IMR-90 (cell line): Measurements from ENCODE around the gene NCKAP5. TPM values are rescaled to one million over a fixed set of nuclear protein-coding genes. Genes with fewer than 3 reads are reported as not detected.

Experiments used
- ATAC-seq: fragments of 200-7000 bp; cut with Tn5 transposase; 2 replicates; pipeline ENCODE4 v1.9.1; 2020; ENCODE audit warnings: low read depth, mild to moderate bottlenecking, moderate library complexity
- BruUV-seq: library from RNA; stranded (reverse); fragments of 400-500 nt; replicated peaks from 2 replicates; lab custom pipeline; 2021; lab: Mats Ljungman, UMichigan
- CTCF ChIA-PET: fragments of 300-600 bp; formaldehyde crosslinking; extraction: SDS; loops from one replicate; lab custom pipeline; 2021; ENCODE audit warnings: antibody characterized with exemption; lab: Yijun Ruan, JAX
- POLR2A ChIA-PET: fragments of 300-600 bp; sonication (Branson Sonifier 250); formaldehyde crosslinking; loops from one replicate; lab custom pipeline; 2022; ENCODE audit warnings: antibody characterized with exemption; ENCODE audit not compliant: unreplicated experiment; lab: Charles Lee
- DNase-seq: peaks from one replicate; pipeline ENCODE4 v3.0.0; 2013
- H2AFZ ChIP-seq: replicated peaks from 2 replicates; pipeline ENCODE3; 2013; ENCODE audit warnings: low read length, mild to moderate bottlenecking; ENCODE audit not compliant: poor library complexity
- H2AK5ac ChIP-seq: 2 replicates; pipeline ENCODE4 v1.6.1; 2013; ENCODE audit warnings: low read depth, low read length, inconsistent platforms
- H2AK9ac ChIP-seq: replicated peaks from 2 replicates; pipeline ENCODE3; 2013; ENCODE audit warnings: mild to moderate bottlenecking, low read depth, low read length, moderate library complexity; ENCODE audit not compliant: poor library complexity
- H2BK120ac ChIP-seq: 2 replicates; pipeline ENCODE4 v1.6.1; 2013; ENCODE audit warnings: low read depth, low read length, inconsistent platforms
- H2BK15ac ChIP-seq: 3 replicates; pipeline ENCODE4 v1.6.1; 2013; ENCODE audit warnings: low read depth, low read length, inconsistent platforms
- H2BK20ac ChIP-seq: 2 replicates; pipeline ENCODE4 v1.6.1; 2013; ENCODE audit warnings: low read depth, mild to moderate bottlenecking, inconsistent platforms, low read length, moderate library complexity
- H2BK5ac ChIP-seq: 2 replicates; pipeline ENCODE4 v1.6.1; 2013; ENCODE audit warnings: mild to moderate bottlenecking, low read depth, low read length, inconsistent platforms; ENCODE audit not compliant: poor library complexity, severe bottlenecking
- H3K14ac ChIP-seq: replicated peaks from 2 replicates; pipeline ENCODE4 v1.6.1; 2013; ENCODE audit warnings: low read depth, low read length, inconsistent platforms
- H3K18ac ChIP-seq: 2 replicates; pipeline ENCODE4 v1.6.1; 2013; ENCODE audit warnings: low read depth, low read length, control low read depth
- H3K23ac ChIP-seq: 2 replicates; pipeline ENCODE4 v1.6.1; 2013; ENCODE audit warnings: low read depth, low read length, inconsistent platforms
- H3K27ac ChIP-seq: 2 replicates; pipeline ENCODE4 v1.5.1; 2013; ENCODE audit warnings: mild to moderate bottlenecking, control low read depth, low read length; ENCODE audit not compliant: insufficient read depth
- H3K27me3 ChIP-seq: 2 replicates; pipeline ENCODE4 v1.6.1; 2013; ENCODE audit warnings: low read length; ENCODE audit not compliant: control insufficient read depth, insufficient read depth
- H3K36me3 ChIP-seq: 2 replicates; pipeline ENCODE4 v1.6.1; 2013; ENCODE audit warnings: low read length, mixed read lengths; ENCODE audit not compliant: control insufficient read depth, insufficient read depth
- H3K4ac ChIP-seq: 2 replicates; pipeline ENCODE4 v1.6.1; 2013; ENCODE audit warnings: low read depth, low read length, inconsistent platforms
- H3K4me1 ChIP-seq: 2 replicates; pipeline ENCODE4 v1.6.1; 2013; ENCODE audit warnings: low read length, mixed read lengths; ENCODE audit not compliant: control insufficient read depth, insufficient read depth
- H3K4me2 ChIP-seq: 2 replicates; pipeline ENCODE4 v1.6.1; 2013; ENCODE audit warnings: low read depth, mild to moderate bottlenecking, control low read depth, low read length, moderate library complexity
- H3K4me3 ChIP-seq: 2 replicates; pipeline ENCODE4 v1.5.1; 2013; ENCODE audit warnings: low read depth, mild to moderate bottlenecking, control low read depth, low read length, moderate library complexity; ENCODE audit not compliant: insufficient read depth
- H3K56ac ChIP-seq: 2 replicates; pipeline ENCODE4 v1.6.1; 2013; ENCODE audit warnings: low read length, inconsistent platforms; ENCODE audit not compliant: insufficient read depth; ENCODE audit errors: extremely low read depth
- H3K79me1 ChIP-seq, 2 experiments: 2 replicates each; pipeline ENCODE4 v1.6.1; 2013; ENCODE audit warnings: low read length in 2 of 2, inconsistent platforms in 1 of 2, low read depth in 1 of 2
- H3K9ac ChIP-seq: 2 replicates; pipeline ENCODE4 v1.6.1; 2013; ENCODE audit warnings: low read depth, low read length, control low read depth
- H3K9me1 ChIP-seq: 2 replicates; pipeline ENCODE4 v1.6.1; 2013; ENCODE audit warnings: low read length, inconsistent platforms; ENCODE audit not compliant: insufficient read depth
- H3K9me3 ChIP-seq: 2 replicates; pipeline ENCODE4 v1.6.1; 2013; ENCODE audit warnings: low read length; ENCODE audit not compliant: control insufficient read depth, insufficient read depth
- H4K20me1 ChIP-seq: 2 replicates; pipeline ENCODE4 v1.6.1; 2013; ENCODE audit warnings: low read length, inconsistent platforms; ENCODE audit not compliant: insufficient read depth
- H4K5ac ChIP-seq: 2 replicates; pipeline ENCODE4 v1.6.1; 2013; ENCODE audit warnings: mild to moderate bottlenecking, low read depth, low read length, control low read depth
- H4K8ac ChIP-seq, 2 experiments: 2 replicates each; pipeline ENCODE4 v1.6.1; 2013; ENCODE audit warnings: low read depth in 2 of 2, low read length in 2 of 2, control low read depth in 1 of 2, inconsistent platforms in 1 of 2
- H4K91ac ChIP-seq: 2 replicates; pipeline ENCODE4 v1.6.1; 2013; ENCODE audit warnings: low read depth, low read length, inconsistent platforms; ENCODE audit not compliant: insufficient read depth
- BHLHE40 ChIP-seq: fragments of 150-350 bp; IDR thresholded peaks from 2 replicates; pipeline ENCODE4 v1.6.1; 2016; ENCODE audit warnings: mild to moderate bottlenecking, low read depth, low read length
- CHD1 ChIP-seq: IDR thresholded peaks from 2 replicates; pipeline ENCODE4 v1.6.1; 2012; ENCODE audit warnings: low read depth, low read length, improper control_type of control experiment
- FOS ChIP-seq: fragments of 150-350 bp; IDR thresholded peaks from 2 replicates; pipeline ENCODE4 v1.6.1; 2016; ENCODE audit warnings: low read depth, low read length
- MAFK ChIP-seq: IDR thresholded peaks from 2 replicates; pipeline ENCODE4 v1.6.1; 2012; ENCODE audit warnings: low read depth, low read length, improper control_type of control experiment
- MAZ ChIP-seq: IDR thresholded peaks from 2 replicates; pipeline ENCODE4 v1.6.1; 2012; ENCODE audit warnings: low read depth, mild to moderate bottlenecking, low read length, improper control_type of control experiment, moderate library complexity, borderline replicate concordance
- MXI1 ChIP-seq: IDR thresholded peaks from 2 replicates; pipeline ENCODE4 v1.6.1; 2012; ENCODE audit warnings: low read depth, mild to moderate bottlenecking, low read length, moderate library complexity, borderline replicate concordance
- NFE2L2 ChIP-seq: fragments of 150-350 bp; IDR thresholded peaks from 2 replicates; pipeline ENCODE4 v1.6.1; 2016; ENCODE audit warnings: low read depth, mild to moderate bottlenecking, low read length
- POLR2A ChIP-seq: IDR thresholded peaks from 2 replicates; pipeline ENCODE4 v1.6.1; 2012; ENCODE audit warnings: mild to moderate bottlenecking, low read depth, low read length
- RFX5 ChIP-seq: IDR thresholded peaks from 2 replicates; pipeline ENCODE4 v1.8.0; 2012; ENCODE audit warnings: low read depth, mild to moderate bottlenecking, low read length, moderate library complexity
- SMC3 ChIP-seq: fragments of 150-350 bp; IDR thresholded peaks from 2 replicates; pipeline ENCODE4 v1.6.1; 2016; ENCODE audit warnings: low read depth, mild to moderate bottlenecking, antibody characterized with exemption, low read length, moderate library complexity
- dilution Hi-C: fragments of 300-500 bp; cut with HindIII; formaldehyde crosslinking; loops from one replicate; pipeline ENCODE4 v1.14.3; 2018; ENCODE audit warnings: low sequenced_read_pairs; ENCODE audit not compliant: unreplicated experiment
- in situ Hi-C: fragments of 300-500 bp; cut with MboI; formaldehyde crosslinking; loops from 3 replicates; pipeline ENCODE4 v1.14.3; 2019; ENCODE audit warnings: low sequenced_read_pairs, inconsistent platforms, mixed read lengths
- intact Hi-C: fragments of 100-400 bp; cut with micrococcal nuclease; formaldehyde crosslinking; loops from 2 replicates; pipeline ENCODE4 v1.10.0; 2022
- polyA plus RNA-seq, 3 experiments: library from polyadenylated mRNA; depleted of rRNA; stranded (reverse); fragments of >200 nt; gene quantifications; 2 replicates each; pipeline ENCODE4 v1.2.3, GENCODE V29; 2012; ENCODE audit warnings: low replicate concordance in 1 of 3
- total RNA-seq: library from RNA; depleted of rRNA; stranded (reverse); fragments of >200 nt; gene quantifications from 2 replicates; pipeline ENCODE4 v1.2.3, GENCODE V29; 2012
- TF ChIP-seq, protein P1 (sequence below): fragments of 150-350 bp; IDR thresholded peaks from 2 replicates; pipeline ENCODE4 v1.6.1; 2017; ENCODE audit warnings: mild to moderate bottlenecking, antibody characterized with exemption, low read length, low read depth
- TF ChIP-seq, protein P2 (sequence below): conservative IDR thresholded peaks from 2 replicates; pipeline ENCODE4 v1.5.1; 2012; ENCODE audit warnings: mild to moderate bottlenecking, low read depth, low read length, improper control_type of control experiment

Gene NCKAP5
- total and polyA plus RNA-seq, 2 of the 4 experiments (the other 2 are of a cell fraction): 2.7 to 3.9 TPM

DNA sequence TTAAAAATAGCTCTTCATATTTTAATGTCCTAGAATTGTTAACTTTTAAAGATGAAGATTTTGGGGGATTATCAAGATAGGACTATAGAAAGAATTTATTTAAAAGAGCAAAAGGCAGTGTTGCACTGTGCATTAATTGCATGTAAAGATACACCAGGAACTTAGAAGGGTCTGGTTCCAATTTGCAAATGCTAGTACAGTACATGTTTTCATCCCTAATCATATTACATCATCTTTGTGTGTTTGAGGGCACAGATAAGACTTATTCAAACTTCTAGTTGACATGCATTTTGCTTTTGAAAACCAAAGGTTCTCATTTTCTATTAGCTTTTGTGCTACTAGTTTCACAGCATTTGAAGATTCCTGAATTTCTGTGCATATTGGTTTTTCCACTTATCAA lies 666.6 kb downstream of the NCKAP5 start:
- Histone ChIP-seq H3K9ac (no peak overlapping the region), H2AK5ac (no peak overlapping the region), H3K4me3 (no peak overlapping the region), H3K23ac (no peak overlapping the region), H2BK20ac (no peak overlapping the region), H2BK120ac (no peak overlapping the region), H3K56ac (no peak overlapping the region), H3K9me1 (no peaks in the 10 kb centered on the region), H2BK5ac (no peak overlapping the region), H2AFZ (no peak overlapping the region), H3K27me3 (no peaks in the 10 kb centered on the region), H3K14ac (no peak overlapping the region), H3K27ac (no peak overlapping the region), H4K20me1 (peaks cover 5% of the 10 kb centered on the region; the same call in 1 of the 2 replicates), H3K4ac (no peak overlapping the region), H3K79me1 (peaks cover 0 to 3% of the 10 kb centered on the region in 2 experiments; a peak in 1 of 4 replicates), H4K91ac (no peak overlapping the region), H4K8ac (no peak overlapping the region), H4K5ac (no peak overlapping the region), H3K9me3 (no peaks in the 10 kb centered on the region), H2BK15ac (no peak overlapping the region), H3K4me1 (no peaks in the 10 kb centered on the region), H2AK9ac (no peak overlapping the region), H3K18ac (no peak overlapping the region), H3K4me2 (no peak overlapping the region), H3K36me3 (peaks cover 2% of the 10 kb centered on the region; the same call in 1 of the 2 replicates)
- ChIA-PET POLR2A (no interaction called here), CTCF (no interaction called here)
- ATAC-seq (no peak), DNase-seq (peak; percentile 29)
- no TSS peak for BruUV-seq
- intact Hi-C loops (no loop called here), dilution Hi-C loops (no loop called here), in situ Hi-C loops (no loop called here)
- TF ChIP-seq MAFK (no peak), SMC3 (no peak), FOS (no peak), CHD1 (no peak), BHLHE40 (no peak), MAZ (no peak), MXI1 (no peak), RFX5 (no peak), POLR2A (no peak), NFE2L2 (no peak)
- TF ChIP-seq, protein P1, sequence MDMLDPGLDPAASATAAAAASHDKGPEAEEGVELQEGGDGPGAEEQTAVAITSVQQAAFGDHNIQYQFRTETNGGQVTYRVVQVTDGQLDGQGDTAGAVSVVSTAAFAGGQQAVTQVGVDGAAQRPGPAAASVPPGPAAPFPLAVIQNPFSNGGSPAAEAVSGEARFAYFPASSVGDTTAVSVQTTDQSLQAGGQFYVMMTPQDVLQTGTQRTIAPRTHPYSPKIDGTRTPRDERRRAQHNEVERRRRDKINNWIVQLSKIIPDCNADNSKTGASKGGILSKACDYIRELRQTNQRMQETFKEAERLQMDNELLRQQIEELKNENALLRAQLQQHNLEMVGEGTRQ: no peak
- TF ChIP-seq, protein P2, sequence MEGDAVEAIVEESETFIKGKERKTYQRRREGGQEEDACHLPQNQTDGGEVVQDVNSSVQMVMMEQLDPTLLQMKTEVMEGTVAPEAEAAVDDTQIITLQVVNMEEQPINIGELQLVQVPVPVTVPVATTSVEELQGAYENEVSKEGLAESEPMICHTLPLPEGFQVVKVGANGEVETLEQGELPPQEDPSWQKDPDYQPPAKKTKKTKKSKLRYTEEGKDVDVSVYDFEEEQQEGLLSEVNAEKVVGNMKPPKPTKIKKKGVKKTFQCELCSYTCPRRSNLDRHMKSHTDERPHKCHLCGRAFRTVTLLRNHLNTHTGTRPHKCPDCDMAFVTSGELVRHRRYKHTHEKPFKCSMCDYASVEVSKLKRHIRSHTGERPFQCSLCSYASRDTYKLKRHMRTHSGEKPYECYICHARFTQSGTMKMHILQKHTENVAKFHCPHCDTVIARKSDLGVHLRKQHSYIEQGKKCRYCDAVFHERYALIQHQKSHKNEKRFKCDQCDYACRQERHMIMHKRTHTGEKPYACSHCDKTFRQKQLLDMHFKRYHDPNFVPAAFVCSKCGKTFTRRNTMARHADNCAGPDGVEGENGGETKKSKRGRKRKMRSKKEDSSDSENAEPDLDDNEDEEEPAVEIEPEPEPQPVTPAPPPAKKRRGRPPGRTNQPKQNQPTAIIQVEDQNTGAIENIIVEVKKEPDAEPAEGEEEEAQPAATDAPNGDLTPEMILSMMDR: no peak
